Tibial artery (tissue), 4 donors: ENCODE data around the gene TDRKH.
A peak's percentile ranks its signal among the peaks of the same experiment; 100 is the strongest.

Source experiments
- DNase-seq, 2 donors: peaks; one replicate each; pipeline ENCODE4 v3.0.0-alpha.2; 2019
- H3K27ac ChIP-seq, 2 donors: fragments of 200-600 bp; sonication (generic) in 1 of 2; 1 replicate in 1 of 2; 2 replicates in 1 of 2; pipeline ENCODE4 v1.5.1; 2018 to 2019; ENCODE audit warnings: mild to moderate bottlenecking in 1 of 2
- H3K27me3 ChIP-seq, 2 donors: fragments of 200-600 bp; sonication (generic) in 1 of 2; one replicate each; pipeline versions ENCODE4 v1.5.1 to v1.6.0; 2016 to 2019
- H3K36me3 ChIP-seq, 3 donors: fragments of 200-600 bp; sonication (generic) in 2 of 3; one replicate each; pipeline ENCODE4 v1.5.1; 2016 to 2019; ENCODE audit warnings: mild to moderate bottlenecking in 2 of 3
- H3K4me1 ChIP-seq, 4 donors: fragments of 200-600 bp; sonication (generic) in 2 of 4; 1 replicate in 3 of 4; 2 replicates in 1 of 4; pipeline ENCODE4 v1.5.1; 2016 to 2019
- H3K4me3 ChIP-seq, 2 donors: fragments of 200-600 bp; sonication (generic) in 1 of 2; 1 replicate in 1 of 2; 2 replicates in 1 of 2; pipeline ENCODE4 v1.5.1; 2018 to 2019; ENCODE audit warnings: mild to moderate bottlenecking in 2 of 2
- H3K9me3 ChIP-seq, 3 donors: fragments of 200-600 bp; sonication (generic) in 1 of 3; one replicate each; pipeline ENCODE4 v1.5.1; 2016 to 2019
- intact Hi-C: fragments of 100-400 bp; cut with DNase I; formaldehyde crosslinking; loops from one replicate; pipeline ENCODE4 v1.15.0; 2023; ENCODE audit warnings: low total_unique reads
- TF ChIP-seq, protein P1 (sequence below), 2 experiments: fragments of 200-600 bp in 1 of 2; fragments of 450-650 bp in 1 of 2; IDR thresholded peaks; one replicate each; pipeline ENCODE4 v1.5.1; 2017 to 2019; ENCODE audit warnings: antibody characterized with exemption in 2 of 2, mild to moderate bottlenecking in 1 of 2, moderate library complexity in 1 of 2

The TDRKH gene

GRCh38 chr1:151811181-151811580 is 20.9 kb upstream of the TDRKH start:
- Histone ChIP-seq H3K9me3 (no peaks in the 10 kb centered on the region), H3K27me3 (peaks cover 0 to 18% of the 10 kb centered on the region in 2 donors), H3K4me3 (no peak overlapping the region), H3K4me1 (no peaks in the 10 kb centered on the region), H3K27ac (no peak overlapping the region), H3K36me3 (peaks cover 0 to 33% (median 0%) of the 10 kb centered on the region in 3 donors)
- no peak for DNase-seq
- intact Hi-C loops = no loop called here
- TF ChIP-seq, protein P1, sequence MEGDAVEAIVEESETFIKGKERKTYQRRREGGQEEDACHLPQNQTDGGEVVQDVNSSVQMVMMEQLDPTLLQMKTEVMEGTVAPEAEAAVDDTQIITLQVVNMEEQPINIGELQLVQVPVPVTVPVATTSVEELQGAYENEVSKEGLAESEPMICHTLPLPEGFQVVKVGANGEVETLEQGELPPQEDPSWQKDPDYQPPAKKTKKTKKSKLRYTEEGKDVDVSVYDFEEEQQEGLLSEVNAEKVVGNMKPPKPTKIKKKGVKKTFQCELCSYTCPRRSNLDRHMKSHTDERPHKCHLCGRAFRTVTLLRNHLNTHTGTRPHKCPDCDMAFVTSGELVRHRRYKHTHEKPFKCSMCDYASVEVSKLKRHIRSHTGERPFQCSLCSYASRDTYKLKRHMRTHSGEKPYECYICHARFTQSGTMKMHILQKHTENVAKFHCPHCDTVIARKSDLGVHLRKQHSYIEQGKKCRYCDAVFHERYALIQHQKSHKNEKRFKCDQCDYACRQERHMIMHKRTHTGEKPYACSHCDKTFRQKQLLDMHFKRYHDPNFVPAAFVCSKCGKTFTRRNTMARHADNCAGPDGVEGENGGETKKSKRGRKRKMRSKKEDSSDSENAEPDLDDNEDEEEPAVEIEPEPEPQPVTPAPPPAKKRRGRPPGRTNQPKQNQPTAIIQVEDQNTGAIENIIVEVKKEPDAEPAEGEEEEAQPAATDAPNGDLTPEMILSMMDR (IDR thresholded peaks at IDR 0.05) = no peak

DNA sequence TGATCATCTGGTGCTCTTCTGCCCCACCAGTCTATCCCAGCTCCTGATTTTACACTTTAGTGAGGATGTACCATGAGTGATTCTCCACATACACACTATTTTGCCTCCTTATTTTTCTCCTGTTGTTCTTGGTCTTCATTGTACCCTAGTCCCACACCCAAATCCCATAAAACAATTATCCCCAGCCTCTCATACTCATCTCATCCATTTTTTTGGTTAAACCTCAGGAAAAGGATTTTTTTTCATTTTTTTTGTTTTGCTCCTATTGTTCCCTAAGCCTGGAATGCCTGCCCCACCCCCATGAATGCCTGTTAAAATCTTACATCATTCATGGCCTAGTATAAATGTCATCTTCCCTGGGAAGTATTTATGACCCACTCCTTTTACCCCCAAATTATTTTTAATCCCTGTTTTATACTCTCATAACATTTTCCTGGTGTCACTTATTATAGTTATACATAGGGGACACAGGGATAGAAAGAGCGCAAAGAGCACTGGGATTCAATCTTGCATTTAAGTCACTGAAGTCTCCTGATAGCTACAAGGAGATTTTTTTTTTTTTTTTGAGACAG is 19.8 kb upstream of the TDRKH start:
- peaks cover 0 to 29% (median 0%) of the 10 kb centered on the region in 3 donors for H3K36me3 ChIP-seq
- no peaks in the 10 kb centered on the region for H3K4me1 ChIP-seq
- no peaks in the 10 kb centered on the region for H3K9me3 ChIP-seq
- intact Hi-C loops = no loop called here
- no peak for DNase-seq
- peaks cover 0 to 16% of the 10 kb centered on the region in 2 donors for H3K27me3 ChIP-seq
- TF ChIP-seq, protein P1 (IDR thresholded peaks at IDR 0.05) = no peak
- no peak overlapping the region for H3K27ac ChIP-seq
- no peak overlapping the region for H3K4me3 ChIP-seq

DNA sequence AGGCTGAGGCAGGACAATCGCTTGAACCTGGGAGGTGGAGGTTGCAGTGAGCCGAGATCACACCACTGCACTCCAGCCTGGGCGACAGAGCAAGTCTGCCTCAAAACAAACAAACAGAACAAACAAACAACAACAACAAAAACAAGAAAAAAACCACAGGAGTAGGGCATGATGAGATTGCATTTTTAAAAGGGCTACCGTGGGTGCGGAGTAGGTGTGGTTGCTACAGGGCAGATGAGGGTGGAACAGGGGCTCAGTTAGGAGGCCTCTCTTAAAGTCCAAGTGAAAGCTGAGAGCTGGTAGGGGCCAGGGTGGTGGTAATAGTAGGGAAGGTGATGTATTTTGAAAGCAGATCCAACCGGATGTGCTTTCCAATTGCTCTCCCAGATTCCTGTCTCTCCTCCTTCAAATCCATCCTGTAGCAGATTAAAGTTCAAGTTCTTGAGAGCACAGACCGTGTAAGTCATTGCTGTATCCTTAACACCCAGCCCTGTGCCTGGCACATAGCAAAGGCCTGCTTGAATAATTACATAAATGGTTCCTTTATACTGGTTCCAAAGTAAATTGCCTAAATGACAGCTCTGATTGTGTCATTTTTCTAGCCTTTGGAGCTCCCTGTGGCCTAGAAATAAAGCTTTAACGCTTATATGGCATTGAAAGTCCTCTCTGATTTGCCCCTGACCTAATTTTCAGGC is 19.1 kb upstream of the TDRKH start:
- intact Hi-C loops = no loop called here
- no peaks in the 10 kb centered on the region for H3K9me3 ChIP-seq
- TF ChIP-seq, protein P1 (IDR thresholded peaks at IDR 0.05) = no peak
- peaks cover 0 to 23% (median 0%) of the 10 kb centered on the region in 3 donors for H3K36me3 ChIP-seq
- H3K27ac ChIP-seq = no peak overlapping the region
- peaks cover 0 to 18% of the 10 kb centered on the region in 2 donors for H3K27me3 ChIP-seq
- DNase-seq = peak in 1 of 2 donors; percentile 25
- H3K4me1 ChIP-seq = no peaks in the 10 kb centered on the region
- no peak overlapping the region for H3K4me3 ChIP-seq

DNA sequence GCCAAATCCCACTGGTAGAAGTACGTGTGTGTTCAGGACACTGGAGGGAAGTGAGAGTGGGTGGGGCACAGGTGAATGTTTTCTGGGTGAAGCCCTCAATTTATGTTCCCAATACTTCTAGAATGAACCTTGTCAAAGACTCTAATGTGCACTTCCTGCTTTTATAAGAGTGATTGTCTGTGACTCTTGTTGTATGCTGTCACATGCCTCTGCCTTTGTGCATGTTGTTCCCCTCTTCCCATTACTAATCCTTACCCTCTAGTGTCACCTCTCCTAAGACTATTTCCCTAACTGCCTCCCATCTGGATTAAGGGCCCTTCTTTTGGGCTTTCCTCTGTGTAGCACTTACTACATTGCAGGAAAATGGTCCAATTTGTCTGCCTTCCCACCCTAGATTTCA is 17.5 kb upstream of the TDRKH start:
- peaks cover 0 to 11% (median 0%) of the 10 kb centered on the region in 3 donors for H3K36me3 ChIP-seq
- DNase-seq = no peak
- intact Hi-C loops = no loop called here
- no peaks in the 10 kb centered on the region for H3K4me1 ChIP-seq
- no peak overlapping the region for H3K4me3 ChIP-seq
- TF ChIP-seq, protein P1 (IDR thresholded peaks at IDR 0.05) = no peak
- H3K27me3 ChIP-seq = peaks cover 0 to 28% of the 10 kb centered on the region in 2 donors
- no peak overlapping the region for H3K27ac ChIP-seq
- H3K9me3 ChIP-seq = no peaks in the 10 kb centered on the region

DNA sequence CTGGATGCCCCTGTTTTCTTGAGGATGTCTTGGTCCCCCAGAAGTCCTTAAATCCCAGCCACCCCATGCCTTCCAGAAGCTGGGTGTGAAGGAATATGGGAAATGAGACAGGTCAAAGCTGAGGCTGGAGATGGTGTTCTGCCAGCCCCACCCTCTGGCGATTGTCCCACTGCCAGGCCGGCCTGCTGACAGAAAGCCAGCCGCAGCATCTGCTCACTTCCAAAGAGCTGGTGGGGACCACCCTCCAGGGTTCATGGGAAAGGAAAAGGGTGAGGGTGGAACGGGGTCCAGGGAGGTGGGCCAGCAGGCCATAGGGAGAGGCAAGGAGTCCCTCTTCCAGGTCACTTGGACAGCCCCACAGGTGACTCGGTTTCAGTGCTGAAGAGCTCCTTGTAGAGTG is 16.8 kb upstream of the TDRKH start:
- TF ChIP-seq, protein P1 (IDR thresholded peaks at IDR 0.05) = no peak
- Histone ChIP-seq H3K36me3 (peaks cover 0 to 10% (median 0%) of the 10 kb centered on the region in 3 donors), H3K4me1 (no peaks in the 10 kb centered on the region), H3K27me3 (peaks cover 0 to 33% of the 10 kb centered on the region in 2 donors), H3K9me3 (no peaks in the 10 kb centered on the region), H3K27ac (no peak overlapping the region), H3K4me3 (no peak overlapping the region)
- intact Hi-C loops = no loop called here
- DNase-seq = peak in 1 of 2 donors; percentile 40
